Measurements from ENCODE around the gene KDM1B. TPM values are rescaled to one million over a fixed set of nuclear protein-coding genes. Genes with fewer than 3 reads are reported as not detected.
A peak's percentile ranks its signal among the peaks of the same experiment; 100 is the strongest.

The KDM1B gene
- total and polyA plus RNA-seq, 2 of the 8 experiments (the other 6 are each of a cell fraction or from before 2014, with no cell fraction given), result 3.7 to 7.5 TPM

DNA sequence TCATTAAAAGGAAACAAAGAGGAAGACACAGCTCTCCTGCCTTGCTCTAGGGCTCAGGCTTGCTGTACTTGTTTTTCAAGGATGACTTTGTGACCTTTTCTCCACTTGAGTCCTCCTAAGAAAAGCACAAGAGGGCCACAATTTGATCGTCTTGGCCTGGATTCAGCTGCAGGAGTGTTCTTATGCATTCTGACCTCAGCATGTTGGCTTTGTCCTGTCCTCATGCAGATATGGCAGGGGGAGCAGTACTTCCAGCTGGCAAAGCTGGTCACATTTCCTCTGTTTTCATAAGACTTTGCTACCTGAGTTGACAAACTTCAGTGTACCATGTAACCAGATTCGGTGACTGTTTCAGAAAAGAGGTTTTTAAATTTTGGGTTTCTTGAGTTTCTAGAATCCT is 30.8 kb downstream of the KDM1B start:
- Histone ChIP-seq H2BK15ac (ENCODE audit: low read length) (no peak overlapping the region; the same call in 1 of the 2 replicates), H3K79me2 (ENCODE audit: control insufficient read depth in 1 of 2, insufficient read depth in 2 of 2, low read length in 2 of 2) (no peaks in the 10 kb centered on the region), H3K23me2 (ENCODE audit: low read depth, low read length) (no peaks in the 10 kb centered on the region), H3K9ac (replicated peaks in 1 of 4; ENCODE audit: extremely low read depth in 1 of 4, low read depth in 3 of 4, low read length in 3 of 4) (no peak overlapping the region), H4K20me1 (replicated peaks in 1 of 2; ENCODE audit: control insufficient read depth in 1 of 2, insufficient read depth in 2 of 2, low read length in 2 of 2) (no peaks in the 10 kb centered on the region), H3K23ac (ENCODE audit: insufficient read length) (no peak overlapping the region), H4K91ac (replicated peaks; ENCODE audit: insufficient read length, low read length) (no peak overlapping the region), H3K4me1 (replicated peaks in 1 of 4; ENCODE audit: control insufficient read depth in 3 of 4, insufficient read depth in 4 of 4, low read length in 3 of 4) (peaks cover 4 to 15% (median 10%) of the 10 kb centered on the region in 4 experiments), H3K79me1 (ENCODE audit: low read depth, low read length) (no peaks in the 10 kb centered on the region), H2BK120ac (replicated peaks; ENCODE audit: low read depth, low read length) (no peak overlapping the region), H3K4ac (replicated peaks; ENCODE audit: insufficient read length, low read depth, low read length) (no peak overlapping the region), H3K36me3 (ENCODE audit: control insufficient read depth in 2 of 4, insufficient read depth in 4 of 4, low read length in 3 of 4) (no peaks in the 10 kb centered on the region), H3K27me3 (replicated peaks in 1 of 4; ENCODE audit: control insufficient read depth in 3 of 4, extremely low read depth in 1 of 4, insufficient read depth in 3 of 4, low read length in 3 of 4) (no peaks in the 10 kb centered on the region), H3K18ac (ENCODE audit: extremely low read depth, low read length) (no peak overlapping the region), H4K5ac (ENCODE audit: insufficient read length, low read depth, low read length) (no peak overlapping the region), H2BK20ac (ENCODE audit: low read length) (no peak overlapping the region), H2AK5ac (ENCODE audit: low read depth, low read length) (no peak overlapping the region), H2BK5ac (ENCODE audit: low read depth, low read length) (no peak overlapping the region), H3K4me2 (ENCODE audit: insufficient read depth in 1 of 2, low read depth in 2 of 2, low read length in 2 of 2) (peak overlapping the region; percentile 22 to 48; a peak in 2 of 4 replicates), H3K9me3 (ENCODE audit: insufficient read depth in 2 of 2, low read depth in 1 of 2, low read length in 1 of 2) (no peaks in the 10 kb centered on the region), H3K14ac (ENCODE audit: insufficient read length) (no peak overlapping the region), H4K8ac (ENCODE audit: extremely low read depth, insufficient read depth, low read length) (no peak overlapping the region), H2AFZ (ENCODE audit: low read length) (no peak overlapping the region), H3K27ac (ENCODE audit: low read depth, low read length) (no peak overlapping the region; the same call in 1 of the 2 replicates), H3K4me3 (ENCODE audit: extremely low read depth in 1 of 4, insufficient read depth in 2 of 4, low read depth in 3 of 4, low read length in 4 of 4) (peak overlapping the region in 1 of 4 experiments; percentile 10; a peak in 1 of 8 replicates), H2BK12ac (ENCODE audit: low read depth, low read length) (no peak overlapping the region), H3K56ac (replicated peaks; ENCODE audit: insufficient read length, low read depth, low read length) (no peak overlapping the region)
- peak in 1 of 2 experiments; percentile 9 for DNase-seq (ENCODE audit: low read depth in 1 of 2, low spot score in 2 of 2)
- ChIA-PET POLR2A (ENCODE audit: partially characterized antibody) (interaction anchor here (0.7 to 1.4 kb wide), 4 partner anchors 37 to 78 kb away, joined by 3 to 5 read pairs (median 3); partner anchors contain the start of genes DEK and NHLRC1), CTCF (ENCODE audit: partially characterized antibody) (interaction anchor here (0.7 to 1.4 kb wide), 3 partner anchors 15 to 64 kb away, joined by 3 to 5 read pairs (median 3); no protein-coding TSS in a partner anchor)
- 42% methylated on average over 2 of the region's 2 CpGs; no CpG with 5 or more reads in 1 of the 2 experiments for WGBS, 2 experiments (ENCODE audit: extremely low coverage in 1 of 2, insufficient coverage in 1 of 2, insufficient read length in 1 of 2, insufficient replicate concordance in 2 of 2, low coverage in 1 of 2, low lambda C conversion rate in 2 of 2, missing lambda C conversion rate in 1 of 2)
- FAIRE-seq, result peak; percentile 98
- TF ChIP-seq RAD21 (IDR thresholded peaks at IDR 0.05 in 1 of 2, conservative IDR thresholded peaks at IDR 0.05 in 1 of 2; ENCODE audit: low read depth in 2 of 2, low read length in 2 of 2) (0 out of 4 replicates have a peak, but pooled peaks of 1 of the 2 experiments have one; percentile 1), CHD2 (IDR thresholded peaks at IDR 0.05; ENCODE audit: low read length) (0 out of 2 replicates have a peak, but pooled peaks have one; percentile 17), SP1 (IDR thresholded peaks at IDR 0.05; ENCODE audit: low read depth, low read length) (peak; percentile 66), KDM4A (IDR thresholded peaks at IDR 0.05; ENCODE audit: low read depth, low read length, severe bottlenecking) (no peak), TEAD4 (IDR thresholded peaks at IDR 0.05; ENCODE audit: low read depth, low read length) (peak; percentile 40; the same call in 1 of the 2 replicates), HDAC6 (IDR thresholded peaks at IDR 0.05; ENCODE audit: low read depth, low read length) (no peak), CTBP2 (IDR thresholded peaks at IDR 0.05; ENCODE audit: borderline replicate concordance, insufficient read depth, insufficient read length, low read length) (no peak), POU5F1 (IDR thresholded peaks at IDR 0.05; ENCODE audit: low read depth, low read length) (no peak), BCL11A (IDR thresholded peaks at IDR 0.05; ENCODE audit: low read depth in 2 of 2, low read length in 2 of 2) (no peak), EP300 (IDR thresholded peaks at IDR 0.05; ENCODE audit: borderline replicate concordance in 1 of 2, low read depth in 2 of 2, low read length in 2 of 2) (peak in 1 of 2 experiments; percentile 12; a peak in 1 of 3 replicates), YY1 (IDR thresholded peaks at IDR 0.05; ENCODE audit: low read depth, low read length) (0 out of 2 replicates have a peak, but pooled peaks have one; percentile 23), CHD1 (IDR thresholded peaks at IDR 0.05; ENCODE audit: low read depth, low read length) (no peak)
- TF ChIP-seq, protein P1, sequence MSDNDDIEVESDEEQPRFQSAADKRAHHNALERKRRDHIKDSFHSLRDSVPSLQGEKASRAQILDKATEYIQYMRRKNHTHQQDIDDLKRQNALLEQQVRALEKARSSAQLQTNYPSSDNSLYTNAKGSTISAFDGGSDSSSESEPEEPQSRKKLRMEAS (IDR thresholded peaks at IDR 0.05), result peak; percentile 40; the same call in 1 of the 2 replicates
